GM19438 (cell line): ENCODE measurements around the gene ST3GAL6.

Experiments
- ATAC-seq: cut with Tn5 transposase; IDR thresholded peaks from one replicate; pipeline ENCODE4 v1.9.1; 2021; ENCODE audit warnings: low read depth; ENCODE audit not compliant: unreplicated experiment

Gene ST3GAL6

DNA sequence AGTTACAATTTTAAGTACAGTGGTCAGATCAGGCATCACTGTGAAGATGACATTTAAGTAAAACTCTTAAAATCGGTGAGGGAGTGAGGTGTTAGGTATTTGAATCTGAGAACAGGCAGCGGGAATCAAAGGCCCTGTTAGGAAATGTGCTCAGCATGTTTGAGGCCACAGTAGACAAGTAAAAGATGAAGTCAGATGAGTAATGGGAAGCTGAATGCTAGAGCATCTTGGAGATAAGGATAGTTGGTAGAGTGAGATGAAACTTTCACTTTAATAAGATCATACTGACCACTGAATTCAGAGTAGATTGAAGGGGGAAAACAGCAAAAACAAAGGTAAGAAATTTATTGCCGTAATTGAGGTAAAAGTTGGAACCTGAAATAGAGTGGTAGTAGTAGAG is 76.7 kb downstream of the ST3GAL6 start:
- ATAC-seq, result no peak

DNA sequence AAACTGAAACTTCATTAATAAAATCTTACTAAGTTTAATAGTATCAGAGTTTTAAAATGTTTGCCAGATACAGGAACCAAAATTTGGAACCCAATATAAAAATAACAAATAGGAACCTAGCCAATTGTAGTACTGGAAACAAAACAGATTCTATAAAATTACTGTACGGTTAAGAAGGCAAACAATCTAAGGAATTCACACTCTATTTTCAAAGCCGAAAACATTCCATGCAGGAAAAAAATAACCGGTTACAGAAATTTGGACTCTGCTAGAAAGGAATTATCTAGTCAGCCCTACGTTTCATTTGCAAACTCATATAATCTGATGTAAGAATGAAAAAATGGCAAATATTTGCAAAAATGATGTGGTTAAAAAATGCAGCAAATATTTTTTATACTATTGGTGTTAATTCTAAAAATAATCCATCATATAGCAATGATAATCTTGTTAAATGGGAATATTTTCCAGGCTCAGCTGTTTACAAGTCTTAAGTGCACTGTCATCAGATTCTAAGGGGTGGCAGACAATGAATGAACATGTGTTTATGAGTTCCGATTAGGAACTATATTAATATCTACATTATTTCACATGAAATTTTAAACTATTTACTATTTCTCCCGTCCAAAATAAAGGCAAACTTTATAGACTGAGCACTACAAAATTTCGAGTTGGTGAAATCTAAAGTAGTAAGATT is 80.3 kb downstream of the ST3GAL6 start:
- no peak for ATAC-seq
